Measurements from ENCODE around the gene DUOXA2.

GRCh38 chr15:45137703-45138102, 23.6 kb downstream of the DUOXA2 start:
- TF ChIP-seq ZNF19 (tag by site-specific recombination; IDR thresholded peaks at IDR 0.05; ENCODE audit: low read depth) (no peak), MEIS1 (CRISPR knock-in tag; IDR thresholded peaks at IDR 0.05; ENCODE audit: borderline replicate concordance) (no peak), ZNF138 (tag by site-specific recombination; IDR thresholded peaks at IDR 0.05; ENCODE audit: borderline replicate concordance) (no peak), ZNF292 (tag by site-specific recombination; IDR thresholded peaks at IDR 0.05; ENCODE audit: borderline replicate concordance, low read depth) (no peak)

All from HEK293 (cell line).